Stomach (tissue), 9 donors: ENCODE results near the gene TRAPPC6A. TPM values are rescaled to one million over a fixed set of nuclear protein-coding genes. Genes with fewer than 3 reads are reported as not detected.

Experiments used
- DNase-seq, 2 donors: peaks; one replicate each; pipeline versions ENCODE4 v3.0.0 to v3.0.0-alpha.2; 2013 to 2019
- H3K27ac ChIP-seq, 5 donors: fragments of 200-600 bp in 4 of 5; sonication (generic) in 4 of 5; one replicate each; pipeline ENCODE4 v1.5.1; 2013 to 2019; ENCODE audit warnings: mild to moderate bottlenecking in 1 of 5, moderate library complexity in 1 of 5
- H3K27me3 ChIP-seq, 3 donors: fragments of 200-600 bp; sonication (generic); one replicate each; pipeline ENCODE4 v1.5.1; 2017 to 2019; ENCODE audit warnings: mixed run types in 1 of 3
- H3K36me3 ChIP-seq, 4 donors: fragments of 200-600 bp; sonication (generic); 1 replicate in 3 of 4; 2 replicates in 1 of 4; pipeline ENCODE4 v1.5.1; 2016 to 2019
- H3K4me1 ChIP-seq, 4 donors: fragments of 200-600 bp; sonication (generic); one replicate each; pipeline ENCODE4 v1.5.1; 2016 to 2019
- H3K4me3 ChIP-seq, 4 donors: fragments of 200-600 bp; sonication (generic) in 3 of 4; one replicate each; pipeline ENCODE4 v1.5.1; 2016 to 2019; ENCODE audit warnings: mild to moderate bottlenecking in 1 of 4
- H3K9me3 ChIP-seq, 4 donors: fragments of 200-600 bp; sonication (generic); one replicate each; pipeline ENCODE4 v1.5.1; 2016 to 2019
- CTCF ChIP-seq, 7 experiments: fragments of 450-650 bp in 4 of 7; fragments of 200-600 bp in 3 of 7; sonication (generic) in 3 of 7; IDR thresholded peaks; one replicate each; pipeline ENCODE4 v1.5.1; 2016 to 2019; ENCODE audit warnings: antibody characterized with exemption in 7 of 7, control low read depth in 2 of 7, mild to moderate bottlenecking in 1 of 7
- EP300 ChIP-seq: sonication (generic); formaldehyde crosslinking; IDR thresholded peaks from one replicate; pipeline ENCODE4 v1.6.1; 2017; ENCODE audit warnings: antibody characterized with exemption
- POLR2A ChIP-seq, 4 donors: fragments of 450-650 bp; IDR thresholded peaks; one replicate each; pipeline ENCODE4 v1.6.1; 2016; ENCODE audit warnings: antibody characterized with exemption in 4 of 4, control low read depth in 2 of 4, mild to moderate bottlenecking in 1 of 4, moderate library complexity in 1 of 4
- POLR2AphosphoS5 ChIP-seq, 3 donors: sonication (generic); formaldehyde crosslinking; IDR thresholded peaks; one replicate each; pipeline ENCODE4 v1.6.1; 2016; ENCODE audit warnings: antibody characterized with exemption in 3 of 3
- WGBS, 5 donors: extraction: QIAGEN DNeasy Blood & Tissue Kit in 3 of 5; methylation state at CpG; one replicate each; pipeline versions ENCODE4 v1.1.5 to v1.1.7; 2013 to 2018; 5-methylcytosine and 5-hydroxymethylcytosine counted together
- intact Hi-C: fragments of 100-400 bp; cut with DNase I; formaldehyde crosslinking; loops from one replicate; pipeline ENCODE4 v1.15.1; 2023; ENCODE audit warnings: low total_unique reads
- polyA plus RNA-seq, 3 donors: library from polyadenylated mRNA; stranded (reverse); fragments of 200-250 nt; gene quantifications; one replicate each; pipeline ENCODE4 v1.2.3, GENCODE V29; 2013
- total RNA-seq, 5 donors: library from RNA; depleted of rRNA; stranded (reverse); fragments of >200 nt; gene quantifications; one replicate each; pipeline versions ENCODE4 v1.1.0 to v1.2.3, GENCODE V29; 2014 to 2016
- donor health status: healthy with polysubstance abuse.
- donor health status: Bipolar disorder and iron deficiency.
- donor health status: healthy.

TRAPPC6A gene
- total and polyA plus RNA-seq, 8 donors, result 8.7 to 59.4 (median 40.7) TPM; not detected in 1

- Histone ChIP-seq H3K4me3 (peak overlapping the region; percentile 25 to 45 (median 33)), H3K27ac (no peak overlapping the region), H3K4me1 (peaks cover 26 to 41% (median 31%) of the 10 kb centered on the region in 4 donors), H3K36me3 (peaks cover 6 to 25% (median 12%) of the 10 kb centered on the region in 4 donors), H3K9me3 (peaks cover 0 to 4% (median 0%) of the 10 kb centered on the region in 4 donors), H3K27me3 (peaks cover 0 to 56% (median 23%) of the 10 kb centered on the region in 3 donors)
- TF ChIP-seq POLR2A (IDR thresholded peaks at IDR 0.05) (no peak), POLR2AphosphoS5 (IDR thresholded peaks at IDR 0.05) (no peak), EP300 (no peak), CTCF (IDR thresholded peaks at IDR 0.05) (no peak)
- DNase-seq, result no peak
- intact Hi-C loops, result no loop called here
- WGBS, 5 donors, result 12 to 36% (median 17%) methylated on average over 14 to 64 of the region's 64 CpGs
Measured at GRCh38 chr19:45151821-45152503, 26.1 kb downstream of the TRAPPC6A start.

GRCh38 chr19:45151320-45151719 is 26.7 kb downstream of the TRAPPC6A start:
- Histone ChIP-seq H3K9me3 (peaks cover 0 to 4% (median 0%) of the 10 kb centered on the region in 4 donors), H3K27me3 (peaks cover 0 to 51% (median 23%) of the 10 kb centered on the region in 3 donors), H3K36me3 (peaks cover 6 to 31% (median 19%) of the 10 kb centered on the region in 4 donors), H3K4me1 (peaks cover 26 to 41% (median 31%) of the 10 kb centered on the region in 4 donors), H3K27ac (no peak overlapping the region), H3K4me3 (no peak overlapping the region)
- 70 to 93% (median 82%) methylated on average over 4 to 7 of the region's 7 CpGs for WGBS, 5 donors
- DNase-seq, result no peak
- intact Hi-C loops, result no loop called here
- TF ChIP-seq EP300 (no peak), CTCF (IDR thresholded peaks at IDR 0.05) (no peak), POLR2A (IDR thresholded peaks at IDR 0.05) (no peak), POLR2AphosphoS5 (IDR thresholded peaks at IDR 0.05) (no peak)

- H3K27me3 ChIP-seq, result peaks cover 0 to 46% (median 23%) of the 10 kb centered on the region in 3 donors
- intact Hi-C loops, result no loop called here
Measured at GRCh38 chr19:45150751-45151281, 27.2 kb downstream of the TRAPPC6A start.

GRCh38 chr19:45150180-45150579 is 27.9 kb downstream of the TRAPPC6A start:
- Histone ChIP-seq H3K4me3 (no peak overlapping the region), H3K36me3 (peaks cover 14 to 43% (median 30%) of the 10 kb centered on the region in 4 donors), H3K27me3 (peaks cover 0 to 46% (median 23%) of the 10 kb centered on the region in 3 donors), H3K4me1 (peaks cover 26 to 41% (median 31%) of the 10 kb centered on the region in 4 donors), H3K9me3 (peaks cover 0 to 4% (median 0%) of the 10 kb centered on the region in 4 donors), H3K27ac (no peak overlapping the region)
- intact Hi-C loops, result no loop called here
- 90 to 98% (median 95%) methylated on average over 4 of the region's 4 CpGs for WGBS, 5 donors
- DNase-seq, result no peak
- TF ChIP-seq POLR2AphosphoS5 (IDR thresholded peaks at IDR 0.05), result no peak

More at GRCh38 chr19:45150751-45151281, 27.2 kb downstream of the TRAPPC6A start:
- H3K27ac ChIP-seq, result no peak overlapping the region
- peaks cover 26 to 41% (median 31%) of the 10 kb centered on the region in 4 donors for H3K4me1 ChIP-seq
- no peak overlapping the region for H3K4me3 ChIP-seq
- DNase-seq, result no peak
- 34 to 66% (median 44%) methylated on average over 3 to 4 of the region's 4 CpGs for WGBS, 5 donors
- peaks cover 0 to 4% (median 0%) of the 10 kb centered on the region in 4 donors for H3K9me3 ChIP-seq
- no peak for TF ChIP-seq POLR2AphosphoS5 (IDR thresholded peaks at IDR 0.05)
- no peak for TF ChIP-seq POLR2A (IDR thresholded peaks at IDR 0.05)
- H3K36me3 ChIP-seq, result peaks cover 8 to 36% (median 24%) of the 10 kb centered on the region in 4 donors

GRCh38 chr19:45149129-45149528 is 28.9 kb downstream of the TRAPPC6A start:
- TF ChIP-seq CTCF (IDR thresholded peaks at IDR 0.05) (no peak), EP300 (no peak), POLR2A (IDR thresholded peaks at IDR 0.05) (no peak), POLR2AphosphoS5 (IDR thresholded peaks at IDR 0.05) (no peak)
- no peak for DNase-seq
- Histone ChIP-seq H3K27me3 (peaks cover 0 to 41% (median 23%) of the 10 kb centered on the region in 3 donors), H3K4me1 (peaks cover 25 to 34% (median 28%) of the 10 kb centered on the region in 4 donors), H3K4me3 (no peak overlapping the region), H3K27ac (no peak overlapping the region), H3K9me3 (peaks cover 0 to 4% (median 0%) of the 10 kb centered on the region in 4 donors), H3K36me3 (peaks cover 22 to 53% (median 40%) of the 10 kb centered on the region in 4 donors)
- intact Hi-C loops, result no loop called here
- 81 to 92% (median 88%) methylated on average over 6 to 9 of the region's 9 CpGs for WGBS, 5 donors
